Subcutaneous adipose tissue (tissue), 4 donors: Measurements from ENCODE around the gene CARD11. TPM values are rescaled to one million over a fixed set of nuclear protein-coding genes. Genes with fewer than 3 reads are reported as not detected.

Source experiments
- CTCF ChIP-seq: fragments of 450-650 bp; IDR thresholded peaks from one replicate; pipeline ENCODE4 v1.5.1; 2016; ENCODE audit warnings: low read depth, mild to moderate bottlenecking, control low read depth, antibody characterized with exemption, moderate library complexity
- total RNA-seq, 4 donors: library from RNA; depleted of rRNA; stranded (reverse); fragments of >200 nt; gene quantifications; one replicate each; pipeline ENCODE4 v1.1.0, GENCODE V29; 2016

CARD11 gene
- total RNA-seq, 4 donors from 2014 or later: 0.57 to 1.2 (median 0.77) TPM

GRCh38 chr7:2928256-2928612, 115.4 kb downstream of the CARD11 start:
- no peak for TF ChIP-seq CTCF

- TF ChIP-seq CTCF: no peak
Observed at GRCh38 chr7:2927592-2927991, 116.1 kb downstream of the CARD11 start.

- no peak for TF ChIP-seq CTCF
Observed at GRCh38 chr7:2926896-2927405, 116.7 kb downstream of the CARD11 start.

- no peak for TF ChIP-seq CTCF
Observed at GRCh38 chr7:2926120-2926895, 117.4 kb downstream of the CARD11 start.

- TF ChIP-seq CTCF: no peak
Observed at GRCh38 chr7:2924866-2925840, 118.5 kb downstream of the CARD11 start.

GRCh38 chr7:2923886-2924574, 119.6 kb downstream of the CARD11 start:
- TF ChIP-seq CTCF: no peak
